ENCODE results near the gene HSPB6.

- TF ChIP-seq ZFX (IDR thresholded peaks at IDR 0.05; ENCODE audit: borderline replicate concordance) (no peak), CTCF (IDR thresholded peaks at IDR 0.05) (no peak)
Observed at GRCh38 chr19:35757749-35758608, 1.1 kb upstream of the HSPB6 start, which contains the start of gene PROSER3.
